Suprapubic skin (tissue), 3 donors: ENCODE data around the gene COL26A1.

Experiments used
- CTCF ChIP-seq, 2 donors: fragments of 200-600 bp in 1 of 2; fragments of 450-650 bp in 1 of 2; sonication (generic) in 1 of 2; IDR thresholded peaks; one replicate each; pipeline ENCODE4 v1.5.1; 2016 to 2019; ENCODE audit warnings: antibody characterized with exemption in 2 of 2, mild to moderate bottlenecking in 1 of 2, moderate library complexity in 1 of 2
- EP300 ChIP-seq: sonication (generic); formaldehyde crosslinking; IDR thresholded peaks from one replicate; pipeline ENCODE4 v1.6.1; 2017; ENCODE audit warnings: antibody characterized with exemption
- POLR2A ChIP-seq, 2 donors: fragments of 450-650 bp; IDR thresholded peaks; one replicate each; pipeline ENCODE4 v1.6.1; 2017; ENCODE audit warnings: antibody characterized with exemption in 2 of 2, mild to moderate bottlenecking in 2 of 2, moderate library complexity in 2 of 2

GRCh38 chr7:101363734-101364374 is 1.2 kb downstream of the COL26A1 start:
- peak; percentile 61 to 91 for TF ChIP-seq CTCF (IDR thresholded peaks at IDR 0.05)
- TF ChIP-seq EP300, result no peak
- no peak for TF ChIP-seq POLR2A (IDR thresholded peaks at IDR 0.05)
